AG09309 (cell line): ENCODE measurements around the gene C16orf86.

Source experiments
- DNase-seq: peaks from one replicate; pipeline ENCODE4 v3.0.0-alpha.2; 2010; ENCODE audit warnings: low read depth
- H3K4me3 ChIP-seq: 2 replicates; pipeline ENCODE4 v1.5.1; 2011; ENCODE audit warnings: mild to moderate bottlenecking, low read depth, low read length, moderate library complexity; ENCODE audit not compliant: control insufficient read depth
- TF ChIP-seq, protein P1 (sequence below): IDR thresholded peaks from 2 replicates; pipeline ENCODE4 v1.5.1; 2011; ENCODE audit warnings: mild to moderate bottlenecking, low read depth, low read length, inconsistent platforms; ENCODE audit not compliant: insufficient read depth, control insufficient read depth; ENCODE audit errors: missing control alignments

The C16orf86 gene

GRCh38 chr16:67662653-67663010 is 4.0 kb upstream of the C16orf86 start:
- TF ChIP-seq, protein P1, sequence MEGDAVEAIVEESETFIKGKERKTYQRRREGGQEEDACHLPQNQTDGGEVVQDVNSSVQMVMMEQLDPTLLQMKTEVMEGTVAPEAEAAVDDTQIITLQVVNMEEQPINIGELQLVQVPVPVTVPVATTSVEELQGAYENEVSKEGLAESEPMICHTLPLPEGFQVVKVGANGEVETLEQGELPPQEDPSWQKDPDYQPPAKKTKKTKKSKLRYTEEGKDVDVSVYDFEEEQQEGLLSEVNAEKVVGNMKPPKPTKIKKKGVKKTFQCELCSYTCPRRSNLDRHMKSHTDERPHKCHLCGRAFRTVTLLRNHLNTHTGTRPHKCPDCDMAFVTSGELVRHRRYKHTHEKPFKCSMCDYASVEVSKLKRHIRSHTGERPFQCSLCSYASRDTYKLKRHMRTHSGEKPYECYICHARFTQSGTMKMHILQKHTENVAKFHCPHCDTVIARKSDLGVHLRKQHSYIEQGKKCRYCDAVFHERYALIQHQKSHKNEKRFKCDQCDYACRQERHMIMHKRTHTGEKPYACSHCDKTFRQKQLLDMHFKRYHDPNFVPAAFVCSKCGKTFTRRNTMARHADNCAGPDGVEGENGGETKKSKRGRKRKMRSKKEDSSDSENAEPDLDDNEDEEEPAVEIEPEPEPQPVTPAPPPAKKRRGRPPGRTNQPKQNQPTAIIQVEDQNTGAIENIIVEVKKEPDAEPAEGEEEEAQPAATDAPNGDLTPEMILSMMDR: no peak
- no peak overlapping the region for H3K4me3 ChIP-seq
- DNase-seq: no peak

- DNase-seq: no peak
- TF ChIP-seq, protein P1: peak; percentile 27
- H3K4me3 ChIP-seq: no peak overlapping the region
These were observed 3.3 kb upstream of the C16orf86 start for GRCh38 chr16:67663151-67663876.

- TF ChIP-seq, protein P1: no peak
- DNase-seq: no peak
- H3K4me3 ChIP-seq: no peak overlapping the region
These were observed 2.8 kb upstream of the C16orf86 start for GRCh38 chr16:67663877-67664222.

GRCh38 chr16:67664258-67664657 is 2.4 kb upstream of the C16orf86 start:
- H3K4me3 ChIP-seq: no peak overlapping the region
- TF ChIP-seq, protein P1: no peak
- no peak for DNase-seq

DNA sequence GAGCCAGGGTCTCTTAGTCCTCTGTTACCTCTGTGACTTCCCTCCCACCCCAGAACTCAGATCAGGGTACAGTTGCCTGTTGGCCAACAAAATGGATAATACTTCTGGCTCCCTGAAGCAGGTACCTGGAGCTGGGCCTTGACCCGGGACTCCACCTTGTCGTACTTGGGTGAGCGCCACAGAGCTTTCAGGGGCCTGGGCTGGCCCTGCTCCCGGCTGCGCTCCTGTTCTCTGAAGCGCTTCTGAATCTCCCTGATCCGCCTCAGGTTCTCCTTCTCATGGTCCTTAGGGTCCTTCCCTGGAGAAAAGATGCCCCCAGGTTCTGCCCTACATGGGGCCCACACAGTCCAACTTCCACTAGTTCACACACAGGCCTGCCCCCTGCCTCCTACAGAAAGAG is 1.7 kb upstream of the C16orf86 start:
- DNase-seq: no peak
- TF ChIP-seq, protein P1: no peak

DNA sequence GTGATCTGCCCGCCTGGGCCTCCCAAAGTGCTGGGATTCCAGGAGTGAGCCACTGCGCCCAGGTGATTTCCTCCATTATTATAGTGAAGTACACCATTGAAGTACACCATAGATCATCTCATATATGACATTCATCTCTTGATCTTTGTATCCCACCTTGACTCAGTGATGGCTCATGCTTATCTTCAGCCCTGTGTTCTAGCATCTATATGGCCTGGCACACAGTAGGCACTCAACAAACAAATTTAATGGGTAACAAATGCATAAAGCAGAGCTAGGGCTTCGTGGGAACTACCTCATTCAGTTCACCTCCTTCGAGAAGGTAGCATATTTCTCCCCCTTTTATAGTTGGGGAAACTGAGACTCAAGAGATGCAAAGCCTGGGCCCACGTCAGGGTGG is 1.0 kb upstream of the C16orf86 start:
- H3K4me3 ChIP-seq: peak overlapping the region; percentile 48
- TF ChIP-seq, protein P1: no peak
- DNase-seq: no peak

More for the DNA sequence above, 1.7 kb upstream of the C16orf86 start:
- H3K4me3 ChIP-seq: no peak overlapping the region
